HFFc6 (cell line): ENCODE data around the gene NIPSNAP2. TPM values are rescaled to one million over a fixed set of nuclear protein-coding genes. Genes with fewer than 3 reads are reported as not detected.
A peak's percentile ranks its signal among the peaks of the same experiment; 100 is the strongest.

ENCODE experiments used
- DNase-seq: peaks from one replicate; pipeline ENCODE4 v3.0.0-alpha.2; 2018
- H3K27ac Mint-ChIP-seq: 2 replicates; pipeline ENCODE4 v1.8.0; 2020; ENCODE audit warnings: mild to moderate bottlenecking, mixed read lengths
- H3K27me3 Mint-ChIP-seq: 2 replicates; pipeline ENCODE4 v1.8.0; 2021; ENCODE audit warnings: mild to moderate bottlenecking, moderate library complexity, mixed read lengths; ENCODE audit not compliant: insufficient read depth
- H3K36me3 Mint-ChIP-seq: 2 replicates; pipeline ENCODE4 v1.8.0; 2021; ENCODE audit warnings: low read depth, mixed read lengths
- H3K4me1 Mint-ChIP-seq: 2 replicates; pipeline ENCODE4 v1.8.0; 2020; ENCODE audit warnings: low read depth, mixed read lengths
- H3K4me3 Mint-ChIP-seq: 2 replicates; pipeline ENCODE4 v1.8.0; 2020; ENCODE audit warnings: mild to moderate bottlenecking, moderate library complexity, mixed read lengths
- H3K9me3 Mint-ChIP-seq: 2 replicates; pipeline ENCODE4 v1.8.0; 2020; ENCODE audit warnings: mild to moderate bottlenecking, mixed read lengths
- total RNA-seq, 6 experiments: library from RNA; stranded (reverse); fragmentation: NEBNext Ultra II Directional; extraction: Animal tissue kit (Norgen Biotek cat#: 25700); gene quantifications; 2 replicates in 1 of 6; 3 replicates in 5 of 6; pipeline ENCODE4 v1.2.3, GENCODE V29; 2021
- TF ChIP-seq, protein P1 (sequence below): fragments of 200-600 bp; sonication (generic); IDR thresholded peaks from 2 replicates; pipeline ENCODE4 v1.5.0; 2021; ENCODE audit warnings: antibody characterized with exemption, mild to moderate bottlenecking

NIPSNAP2 gene
- total RNA-seq, 6 experiments from 2014 or later = 27.6 to 34.0 (median 30.6) TPM

DNA sequence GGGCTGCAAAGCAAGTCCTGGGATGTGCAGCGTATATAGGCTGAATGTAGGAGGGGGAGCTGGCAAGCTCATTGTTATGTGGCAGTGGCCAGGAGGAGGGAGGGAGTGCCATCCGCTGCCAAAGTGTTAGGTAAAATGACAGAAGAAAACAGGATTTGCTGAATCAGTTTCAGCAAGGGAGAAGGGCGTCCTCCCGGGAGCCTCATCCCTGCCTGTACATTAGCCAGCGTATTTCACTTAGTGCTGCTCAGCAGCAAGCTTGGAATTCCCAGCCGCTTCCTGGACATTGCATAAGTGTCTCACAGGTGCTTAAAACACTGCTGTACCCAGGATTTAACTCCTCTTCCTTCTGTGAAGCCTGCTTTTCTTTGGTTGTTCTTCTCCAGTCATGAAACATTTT is 2.5 kb downstream of the NIPSNAP2 start:
- no peak overlapping the region for H3K4me3 Mint-ChIP-seq
- no peak for DNase-seq
- H3K36me3 Mint-ChIP-seq = peaks cover 14% of the 10 kb centered on the region
- TF ChIP-seq, protein P1, sequence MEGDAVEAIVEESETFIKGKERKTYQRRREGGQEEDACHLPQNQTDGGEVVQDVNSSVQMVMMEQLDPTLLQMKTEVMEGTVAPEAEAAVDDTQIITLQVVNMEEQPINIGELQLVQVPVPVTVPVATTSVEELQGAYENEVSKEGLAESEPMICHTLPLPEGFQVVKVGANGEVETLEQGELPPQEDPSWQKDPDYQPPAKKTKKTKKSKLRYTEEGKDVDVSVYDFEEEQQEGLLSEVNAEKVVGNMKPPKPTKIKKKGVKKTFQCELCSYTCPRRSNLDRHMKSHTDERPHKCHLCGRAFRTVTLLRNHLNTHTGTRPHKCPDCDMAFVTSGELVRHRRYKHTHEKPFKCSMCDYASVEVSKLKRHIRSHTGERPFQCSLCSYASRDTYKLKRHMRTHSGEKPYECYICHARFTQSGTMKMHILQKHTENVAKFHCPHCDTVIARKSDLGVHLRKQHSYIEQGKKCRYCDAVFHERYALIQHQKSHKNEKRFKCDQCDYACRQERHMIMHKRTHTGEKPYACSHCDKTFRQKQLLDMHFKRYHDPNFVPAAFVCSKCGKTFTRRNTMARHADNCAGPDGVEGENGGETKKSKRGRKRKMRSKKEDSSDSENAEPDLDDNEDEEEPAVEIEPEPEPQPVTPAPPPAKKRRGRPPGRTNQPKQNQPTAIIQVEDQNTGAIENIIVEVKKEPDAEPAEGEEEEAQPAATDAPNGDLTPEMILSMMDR = no peak
- peak overlapping the region; percentile 13; the same call in 1 of the 2 replicates for H3K27ac Mint-ChIP-seq
- H3K27me3 Mint-ChIP-seq = peaks cover 11% of the 10 kb centered on the region
- H3K4me1 Mint-ChIP-seq = peaks cover 41% of the 10 kb centered on the region
- H3K9me3 Mint-ChIP-seq = no peaks in the 10 kb centered on the region

DNA sequence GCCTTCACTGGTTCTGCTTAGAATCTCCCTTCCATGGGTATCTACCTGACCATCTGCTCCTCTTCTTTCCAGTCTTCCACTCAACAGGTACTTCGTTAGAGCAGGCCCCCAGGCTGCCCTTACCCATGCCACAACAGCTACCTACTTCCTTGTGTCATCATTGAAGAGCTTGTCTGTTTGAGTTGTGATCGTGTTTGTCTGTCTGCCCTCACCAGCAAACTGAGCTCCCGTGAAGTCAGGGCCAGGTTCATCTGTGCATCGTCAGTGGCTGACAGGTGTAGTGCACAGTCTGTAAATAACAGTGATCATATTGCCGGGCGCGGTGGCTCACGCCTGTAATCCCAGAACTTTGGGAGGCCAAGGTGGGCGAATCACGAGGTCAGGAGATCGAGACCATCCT is 5.0 kb downstream of the NIPSNAP2 start:
- peaks cover 6% of the 10 kb centered on the region; the same call in 1 of the 2 replicates for H3K27me3 Mint-ChIP-seq
- peaks cover 25% of the 10 kb centered on the region for H3K4me1 Mint-ChIP-seq
- H3K27ac Mint-ChIP-seq = no peak overlapping the region
- peaks cover 14% of the 10 kb centered on the region for H3K36me3 Mint-ChIP-seq
- H3K9me3 Mint-ChIP-seq = no peaks in the 10 kb centered on the region
- TF ChIP-seq, protein P1 = no peak
- no peak overlapping the region for H3K4me3 Mint-ChIP-seq
- no peak for DNase-seq

DNA sequence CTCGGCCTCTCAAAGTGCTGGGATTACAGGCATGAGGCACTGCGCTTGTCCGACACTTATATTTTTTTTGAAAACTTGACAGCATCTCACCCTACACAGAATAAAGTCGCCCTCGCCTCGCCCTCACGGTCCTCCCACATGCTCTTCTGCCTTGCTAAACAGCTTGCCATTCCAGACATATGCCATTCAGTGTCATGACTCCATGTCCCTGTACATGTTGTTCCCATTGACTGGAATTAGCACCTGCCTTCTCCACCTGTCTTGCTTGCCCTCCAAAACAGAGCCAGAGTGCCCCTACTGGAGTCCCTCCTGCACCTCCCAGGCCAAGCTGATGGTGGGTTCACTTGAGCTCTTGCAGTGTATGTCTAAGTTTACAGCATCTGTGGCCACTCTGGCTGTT is 6.2 kb downstream of the NIPSNAP2 start:
- Mint-ChIP-seq H3K4me3 (no peak overlapping the region), H3K27me3 (peaks cover 6% of the 10 kb centered on the region; the same call in 1 of the 2 replicates), H3K36me3 (peaks cover 14% of the 10 kb centered on the region), H3K9me3 (no peaks in the 10 kb centered on the region), H3K4me1 (peaks cover 18% of the 10 kb centered on the region), H3K27ac (no peak overlapping the region)
- TF ChIP-seq, protein P1 = no peak
- no peak for DNase-seq

DNA sequence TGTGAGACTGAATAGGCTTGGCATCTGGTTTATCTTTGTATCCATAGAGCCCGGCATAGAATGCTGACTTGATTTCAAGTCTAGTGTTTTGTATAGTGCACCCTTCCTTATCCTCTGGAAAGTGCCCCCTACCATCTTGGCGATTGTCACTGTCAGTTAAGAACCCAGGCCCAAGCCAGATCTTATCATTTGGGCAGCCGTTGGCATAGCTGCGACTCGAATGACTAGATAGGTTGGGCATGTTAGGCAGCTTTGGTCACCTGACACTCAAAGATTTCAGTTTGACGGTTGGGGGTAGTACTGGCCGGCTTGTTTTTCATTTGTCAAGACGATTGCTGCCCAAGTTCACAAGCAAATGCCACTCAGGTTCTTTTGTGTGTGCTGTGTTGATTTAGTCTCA is 6.6 kb downstream of the NIPSNAP2 start:
- TF ChIP-seq, protein P1 = no peak
- H3K4me1 Mint-ChIP-seq = peaks cover 14% of the 10 kb centered on the region
- H3K27me3 Mint-ChIP-seq = peaks cover 5% of the 10 kb centered on the region; the same call in 1 of the 2 replicates
- no peak overlapping the region for H3K4me3 Mint-ChIP-seq
- H3K36me3 Mint-ChIP-seq = peaks cover 14% of the 10 kb centered on the region
- no peak for DNase-seq
- no peak overlapping the region for H3K27ac Mint-ChIP-seq
- H3K9me3 Mint-ChIP-seq = no peaks in the 10 kb centered on the region

DNA sequence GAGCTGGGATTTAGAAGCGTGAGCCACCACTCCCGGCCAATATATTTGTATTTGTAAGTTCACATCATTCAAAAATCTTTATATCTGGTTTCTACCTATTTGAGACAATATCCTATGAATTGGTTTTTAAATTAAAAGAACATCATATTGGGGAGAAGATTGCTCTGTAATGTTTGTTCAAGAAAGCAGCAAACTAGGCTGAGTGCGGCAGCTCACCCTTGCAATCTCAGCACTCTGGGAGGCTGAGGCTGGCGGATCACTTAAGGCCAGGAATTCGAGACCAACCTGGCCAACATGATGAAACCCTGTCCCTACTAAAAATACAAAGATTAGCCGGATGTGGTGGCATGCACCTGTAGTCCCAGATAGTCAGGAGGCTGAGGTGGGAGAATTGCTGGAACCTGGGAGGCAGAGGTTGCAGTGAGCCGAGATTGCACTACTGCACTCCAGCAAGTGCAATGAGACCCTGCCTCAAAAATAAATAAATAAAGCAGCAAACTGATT is 9.4 kb downstream of the NIPSNAP2 start:
- Mint-ChIP-seq H3K36me3 (peaks cover 5% of the 10 kb centered on the region), H3K27ac (no peak overlapping the region), H3K9me3 (no peaks in the 10 kb centered on the region), H3K4me3 (no peak overlapping the region), H3K4me1 (peaks cover 17% of the 10 kb centered on the region), H3K27me3 (peaks cover 2% of the 10 kb centered on the region; the same call in 1 of the 2 replicates)
- TF ChIP-seq, protein P1 = no peak
- no peak for DNase-seq
